Stimulated activated CD8-positive, alpha-beta memory T cell treated with anti-CD3 and anti-CD28 coated beads, Interleukin-7, amount 100 ng/mL, for 24 hours (primary cell): Measurements from ENCODE around the gene HS3ST4.

Experiments used
- DNase-seq: peaks from one replicate; pipeline ENCODE4 v3.0.0-alpha.2; 2020; ENCODE audit warnings: low read depth

Gene HS3ST4

DNA sequence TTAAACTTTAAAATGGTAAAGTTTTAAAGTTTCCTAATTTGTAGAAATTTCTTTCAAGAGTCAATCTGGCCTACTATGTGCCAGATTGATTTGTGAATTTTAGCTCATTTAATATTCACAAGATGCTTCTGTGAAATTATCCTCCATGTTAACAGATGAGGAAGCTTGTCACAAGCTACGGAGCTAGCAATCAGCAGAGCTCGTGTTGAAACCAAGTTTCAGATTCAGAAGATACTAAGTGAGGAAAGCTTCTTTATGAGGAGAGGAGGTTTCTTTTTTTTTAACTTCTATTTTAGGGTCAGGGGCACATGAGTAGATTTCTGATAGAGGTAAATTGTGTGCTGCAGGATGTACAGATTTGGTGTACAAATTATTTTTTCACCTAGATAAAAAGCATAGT lies 135.9 kb downstream of the HS3ST4 start:
- DNase-seq, result no peak

DNA sequence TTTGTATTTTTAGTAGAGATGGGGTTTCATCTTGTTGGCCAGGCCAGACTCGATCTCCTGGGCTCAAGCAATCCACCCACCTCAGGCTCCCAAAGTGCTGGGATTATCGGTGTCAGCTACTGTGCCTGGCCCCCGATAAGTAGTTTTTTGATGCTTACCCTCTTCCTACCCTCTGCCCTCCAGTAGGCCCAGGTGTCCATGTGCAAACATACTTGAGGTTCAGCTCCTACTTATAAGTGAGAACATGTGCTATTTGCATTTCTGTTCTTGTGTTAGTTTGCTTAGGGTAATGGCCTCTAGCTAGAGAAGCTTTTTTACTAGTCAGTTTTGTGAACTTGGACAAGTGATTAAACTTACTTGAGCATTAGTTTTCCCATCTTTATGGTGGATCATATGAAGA lies 136.8 kb downstream of the HS3ST4 start:
- no peak for DNase-seq

DNA sequence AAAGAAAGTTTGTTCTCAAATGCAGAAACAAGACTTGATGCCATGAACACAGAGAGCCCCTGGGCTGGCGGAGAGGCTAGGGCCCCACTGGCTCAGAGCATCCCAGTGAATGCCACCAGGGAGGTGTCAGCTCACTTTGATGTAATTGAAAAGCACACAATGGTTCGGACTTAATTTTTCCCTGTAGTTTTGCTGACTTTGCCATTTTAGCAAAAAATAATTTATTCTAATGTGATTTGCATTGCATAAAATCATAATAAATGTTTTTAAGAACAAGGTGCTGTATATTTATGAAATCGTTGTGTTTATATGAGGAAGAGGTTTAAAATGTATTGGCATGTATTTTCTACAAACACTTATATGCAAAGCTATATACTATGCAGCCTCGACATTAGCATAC lies 140.5 kb downstream of the HS3ST4 start:
- DNase-seq, result no peak

DNA sequence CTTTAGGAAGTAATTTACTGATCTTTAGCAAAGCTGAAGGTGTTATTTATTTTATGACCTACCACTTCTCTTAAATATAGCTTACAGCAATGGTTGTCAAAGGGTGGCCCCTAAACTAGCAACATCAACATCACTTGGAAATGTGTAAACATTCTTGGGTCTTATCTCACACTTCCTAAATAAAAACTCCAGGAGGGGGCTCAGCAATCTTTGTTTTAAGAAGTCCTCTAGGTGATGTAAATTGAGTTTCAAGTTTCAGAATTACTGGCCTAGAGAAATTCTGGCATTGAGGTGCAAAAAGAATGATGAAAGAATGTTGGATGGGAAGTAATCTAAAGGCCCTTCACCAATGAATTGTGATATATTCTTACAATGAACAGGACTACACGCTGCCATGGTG lies 142.3 kb downstream of the HS3ST4 start:
- DNase-seq, result no peak

DNA sequence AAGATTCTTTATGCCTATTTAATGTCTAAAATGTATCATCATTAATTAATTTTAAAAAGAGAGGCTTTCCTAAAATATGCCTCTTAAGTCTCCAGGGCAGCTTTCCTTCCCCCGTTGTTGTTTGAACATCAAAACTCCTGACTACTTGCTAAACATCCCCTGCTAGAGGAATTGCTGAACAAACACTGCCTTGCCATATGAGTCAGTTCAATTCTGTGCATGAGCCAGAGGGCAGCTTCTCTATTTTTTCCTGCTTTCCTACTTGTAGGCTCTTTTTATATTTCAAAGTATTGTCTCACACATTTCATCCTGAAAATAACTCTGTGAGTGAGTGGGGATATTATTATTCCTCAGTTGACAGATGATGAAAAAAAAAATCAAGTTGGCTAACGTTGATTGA lies 143.4 kb downstream of the HS3ST4 start:
- DNase-seq, result no peak

DNA sequence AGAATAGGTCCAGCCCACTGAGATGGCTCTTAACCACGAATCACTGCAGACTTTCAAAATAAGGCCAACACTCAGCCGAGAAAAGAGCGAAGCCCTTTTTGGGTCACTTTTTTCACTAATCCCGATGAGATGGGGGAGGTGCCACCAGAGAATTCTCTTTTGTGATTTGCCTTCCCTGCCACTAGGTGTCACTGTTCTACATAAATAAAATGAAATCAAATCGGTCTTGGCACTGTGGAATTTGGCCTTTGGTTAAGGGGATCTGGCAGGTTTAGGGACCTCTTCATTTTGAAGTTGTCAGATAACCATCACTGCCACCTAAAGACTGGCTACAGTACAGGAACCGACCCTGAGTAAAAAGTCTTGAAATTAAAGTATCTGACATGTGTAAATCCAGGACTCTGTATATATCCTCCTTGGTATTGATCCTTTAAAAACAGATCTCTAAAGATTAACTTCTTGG lies 147.0 kb downstream of the HS3ST4 start:
- no peak for DNase-seq

DNA sequence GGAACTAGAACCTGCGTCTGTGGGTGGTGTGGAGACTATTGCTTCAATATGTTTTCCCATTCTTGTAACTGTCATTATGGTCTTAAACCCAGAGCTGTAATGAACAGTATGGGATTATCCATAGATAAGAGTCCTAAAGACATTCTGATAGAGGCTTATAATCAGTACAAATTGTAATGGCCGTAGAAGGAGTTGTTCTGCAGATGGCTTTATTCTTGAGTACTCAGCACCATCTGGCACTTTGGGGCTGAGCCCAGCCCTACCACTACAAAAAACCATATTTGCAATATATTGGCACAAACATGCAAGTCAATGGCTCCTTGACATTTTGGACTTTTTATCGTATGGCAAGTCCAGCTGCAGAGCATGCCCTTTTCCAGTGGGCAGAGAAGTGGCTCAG lies 150.0 kb downstream of the HS3ST4 start:
- DNase-seq, result no peak

DNA sequence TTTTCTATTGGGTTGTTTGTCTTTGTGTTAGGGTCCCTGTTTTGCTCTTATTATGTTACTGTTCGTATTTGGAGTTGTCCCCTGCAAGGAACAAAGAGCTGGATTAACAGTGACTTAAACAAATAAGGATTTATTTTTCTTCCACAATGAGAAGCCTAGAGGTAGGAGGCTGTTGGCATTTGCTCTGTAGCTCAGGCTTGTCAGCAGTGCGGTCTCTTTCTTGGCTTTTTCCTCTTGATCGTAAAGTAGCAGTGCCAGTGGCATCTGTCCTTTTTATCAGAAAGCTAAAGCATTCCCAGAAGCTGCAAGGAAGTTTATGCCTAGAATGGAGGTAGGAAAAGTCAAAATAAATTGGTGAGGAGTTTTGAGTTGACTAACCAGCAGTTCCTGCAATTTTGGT lies 154.1 kb downstream of the HS3ST4 start:
- DNase-seq, result no peak

DNA sequence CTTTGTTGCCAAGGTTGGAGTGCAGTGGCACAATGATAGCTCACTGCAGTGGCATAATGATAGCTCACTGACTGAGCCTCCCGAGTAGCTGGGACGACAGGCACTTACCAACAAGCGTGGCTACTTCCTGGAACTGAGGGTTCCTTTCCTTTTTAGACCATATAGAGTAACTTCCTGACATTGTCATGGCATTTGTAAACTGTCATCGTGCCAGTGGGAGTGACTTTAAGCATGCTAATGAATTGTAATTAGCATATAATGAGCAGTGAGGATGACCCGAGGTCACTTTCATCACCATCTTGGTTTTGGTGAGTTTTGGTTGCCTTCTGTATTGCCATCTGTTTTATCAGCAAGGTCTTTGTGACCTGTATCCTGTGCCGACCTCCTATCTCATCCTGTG lies 162.4 kb downstream of the HS3ST4 start:
- no peak for DNase-seq

DNA sequence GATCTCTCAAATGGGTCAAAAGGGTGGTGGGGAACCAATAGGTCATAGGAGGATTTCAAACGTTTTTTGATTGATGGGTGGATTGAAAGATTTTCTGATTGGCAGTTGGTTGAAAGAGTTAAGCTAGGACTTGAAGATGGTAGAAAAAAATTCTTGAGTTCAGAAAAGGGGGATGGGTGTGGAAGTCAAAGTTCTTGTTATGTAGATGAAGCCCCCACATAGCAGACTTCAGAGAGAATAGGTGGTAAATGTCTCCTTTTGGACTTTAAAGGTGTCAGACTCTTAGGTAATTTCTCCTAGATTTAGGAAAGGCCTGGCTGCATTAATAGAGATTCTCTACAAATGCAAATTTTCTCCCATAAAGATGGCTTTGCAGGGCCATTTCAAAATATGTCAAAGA lies 163.3 kb downstream of the HS3ST4 start:
- DNase-seq, result no peak

DNA sequence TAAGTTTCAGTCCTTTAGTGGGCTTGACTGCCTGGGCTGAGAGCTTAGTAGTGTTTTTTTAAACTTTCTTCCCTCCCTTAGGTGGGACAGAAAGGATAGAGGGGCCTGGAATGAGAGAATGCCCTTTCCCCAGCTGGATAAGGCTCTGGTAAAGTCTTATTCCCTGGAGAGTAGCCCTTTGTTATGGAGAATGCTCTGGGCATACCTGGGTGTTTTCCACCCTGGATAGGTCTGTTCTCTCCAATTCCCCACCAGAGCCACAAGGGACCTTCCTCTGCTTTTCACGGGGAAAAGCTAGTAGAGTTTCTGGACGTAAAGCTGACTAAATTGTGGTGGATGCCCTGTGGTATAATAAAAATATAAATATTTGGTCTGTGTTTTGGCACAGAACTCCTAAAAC lies 164.1 kb downstream of the HS3ST4 start:
- no peak for DNase-seq

DNA sequence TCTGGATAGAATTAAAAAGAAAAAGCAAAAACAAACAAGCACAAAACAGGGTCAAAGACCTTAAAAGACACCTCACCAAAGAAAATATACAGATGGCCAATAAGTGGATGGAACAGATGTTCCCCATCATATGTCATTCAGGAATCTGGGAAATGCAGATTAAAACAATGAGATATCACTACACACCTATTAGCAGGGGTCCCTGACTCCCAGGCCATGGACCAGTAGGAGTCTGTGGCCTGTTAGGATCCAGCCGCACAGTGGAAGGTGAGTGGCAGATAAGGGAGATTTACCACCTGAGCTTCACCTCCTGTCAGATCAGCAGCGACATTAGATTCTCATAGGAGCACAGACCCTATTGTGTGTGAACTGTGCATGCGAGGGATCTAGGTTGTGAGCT lies 167.9 kb downstream of the HS3ST4 start:
- DNase-seq, result no peak

DNA sequence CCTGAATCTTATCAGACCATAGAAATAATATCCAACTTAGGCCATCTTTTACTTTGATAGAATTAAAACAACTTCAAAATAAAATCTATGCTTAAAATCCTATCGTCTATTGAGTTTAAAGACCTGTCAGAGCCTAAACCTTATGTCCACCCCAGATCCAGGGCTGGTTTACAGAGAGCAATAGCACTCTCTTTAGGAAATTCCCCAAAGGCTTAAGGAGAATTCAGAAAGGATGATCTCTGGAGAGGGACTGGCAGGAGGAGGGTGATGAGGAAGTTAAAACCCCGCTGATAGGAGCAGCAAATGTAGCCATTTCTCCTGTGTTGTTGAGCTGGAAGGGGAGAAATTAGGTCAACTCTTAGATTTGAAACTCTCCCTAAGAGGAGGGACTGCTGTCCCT lies 175.3 kb downstream of the HS3ST4 start:
- no peak for DNase-seq

DNA sequence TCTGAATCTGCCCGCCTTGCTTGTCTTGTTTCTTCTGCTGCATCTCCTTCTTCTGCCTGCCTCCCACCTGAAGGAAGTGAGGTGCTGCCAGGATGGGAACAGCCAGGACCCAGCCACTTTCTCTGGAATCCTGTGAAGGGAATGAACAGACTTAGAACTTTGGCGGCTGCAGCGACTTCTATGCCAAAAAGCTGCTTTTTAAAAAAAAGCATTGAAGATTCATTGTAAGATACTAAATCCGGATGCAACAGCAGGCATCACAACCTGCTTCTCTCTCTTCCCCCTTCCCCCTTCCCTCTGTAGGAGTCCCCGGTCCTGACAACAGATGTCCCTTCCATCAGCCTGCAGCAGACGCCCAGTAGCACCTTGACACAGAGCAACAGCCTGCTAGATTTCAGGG lies 176.3 kb downstream of the HS3ST4 start:
- no peak for DNase-seq

DNA sequence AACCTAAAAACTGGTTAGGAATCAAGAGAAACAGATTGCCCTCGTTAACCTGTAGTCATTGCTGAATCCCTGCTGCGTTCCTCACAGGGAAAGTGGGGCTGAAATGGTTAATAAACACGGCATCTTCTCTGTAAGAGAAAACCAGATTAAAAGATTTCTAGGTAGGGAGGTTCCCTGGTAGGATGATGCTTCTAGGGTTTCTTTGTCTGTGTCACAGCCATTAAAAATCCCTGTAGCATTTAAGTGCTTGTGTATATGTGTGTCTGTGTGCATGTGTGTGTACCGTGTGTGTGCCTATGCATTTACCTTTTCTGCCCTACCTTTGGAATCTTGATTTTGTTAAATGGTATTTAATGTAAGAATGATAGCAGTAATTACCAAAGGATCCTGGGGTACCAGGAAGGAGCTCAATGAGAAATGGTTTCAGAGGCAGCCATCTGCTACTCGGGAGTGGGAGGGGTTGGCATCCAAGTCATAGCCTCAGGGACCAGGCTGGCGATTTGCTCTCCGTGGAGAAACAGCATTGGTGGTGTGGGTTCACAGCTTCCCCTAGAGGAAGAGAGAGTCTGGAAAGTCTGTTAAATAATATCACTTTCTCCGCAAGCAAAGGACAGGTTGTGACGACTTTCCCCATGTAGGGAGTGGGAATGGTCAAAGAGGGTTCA lies 177.1 kb downstream of the HS3ST4 start:
- no peak for DNase-seq

DNA sequence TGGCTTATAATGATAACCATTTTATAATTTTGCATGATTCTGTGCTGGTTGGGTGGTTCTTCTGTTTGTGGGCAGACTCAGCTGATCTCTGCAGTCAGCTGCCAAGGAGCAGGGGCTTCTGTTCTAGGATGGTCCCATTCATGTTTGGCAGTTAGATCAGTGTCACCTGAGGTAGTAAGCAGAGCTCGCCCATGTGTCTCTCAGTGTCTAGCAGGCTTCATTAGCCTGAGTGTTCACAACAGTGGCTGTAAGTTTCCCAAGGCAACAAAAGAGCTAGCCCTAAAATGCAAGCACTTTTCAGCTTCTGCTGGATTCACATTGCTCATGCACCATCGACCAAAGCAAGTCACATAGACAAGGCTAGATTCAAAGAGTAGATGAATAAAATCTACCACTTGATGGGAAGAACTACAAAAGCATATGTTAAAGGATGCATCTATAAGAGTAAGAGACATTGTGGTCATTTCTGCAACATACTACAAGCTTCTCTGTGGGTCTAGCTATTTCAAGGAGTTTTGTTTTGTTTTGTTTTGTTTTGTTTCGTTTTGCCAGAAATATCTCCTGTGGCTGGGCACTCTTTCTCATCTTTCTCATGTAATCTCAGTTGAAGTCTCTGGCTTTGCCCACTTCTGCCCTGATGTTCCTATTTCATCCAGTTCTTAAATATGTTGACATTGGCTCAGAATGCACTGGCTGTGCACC lies 180.8 kb downstream of the HS3ST4 start:
- DNase-seq, result no peak

DNA sequence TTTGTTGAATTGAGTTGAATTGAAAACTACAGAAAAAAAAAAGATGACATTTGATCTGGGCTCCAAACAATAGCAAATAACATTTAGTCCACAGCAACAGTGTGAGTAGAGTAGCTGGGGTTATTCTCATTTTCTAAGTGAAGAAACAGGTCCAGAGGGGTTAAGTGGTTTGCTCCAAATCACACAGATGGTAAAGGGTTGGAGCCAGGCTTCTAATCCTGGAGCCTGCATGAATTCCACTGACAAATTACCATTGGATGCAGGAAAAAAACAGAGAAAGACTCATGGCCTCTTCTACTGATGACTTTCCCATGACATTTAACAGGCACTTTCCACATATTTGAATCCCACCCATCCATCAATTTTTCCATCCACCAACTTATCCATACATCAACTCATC lies 182.4 kb downstream of the HS3ST4 start:
- DNase-seq, result no peak

DNA sequence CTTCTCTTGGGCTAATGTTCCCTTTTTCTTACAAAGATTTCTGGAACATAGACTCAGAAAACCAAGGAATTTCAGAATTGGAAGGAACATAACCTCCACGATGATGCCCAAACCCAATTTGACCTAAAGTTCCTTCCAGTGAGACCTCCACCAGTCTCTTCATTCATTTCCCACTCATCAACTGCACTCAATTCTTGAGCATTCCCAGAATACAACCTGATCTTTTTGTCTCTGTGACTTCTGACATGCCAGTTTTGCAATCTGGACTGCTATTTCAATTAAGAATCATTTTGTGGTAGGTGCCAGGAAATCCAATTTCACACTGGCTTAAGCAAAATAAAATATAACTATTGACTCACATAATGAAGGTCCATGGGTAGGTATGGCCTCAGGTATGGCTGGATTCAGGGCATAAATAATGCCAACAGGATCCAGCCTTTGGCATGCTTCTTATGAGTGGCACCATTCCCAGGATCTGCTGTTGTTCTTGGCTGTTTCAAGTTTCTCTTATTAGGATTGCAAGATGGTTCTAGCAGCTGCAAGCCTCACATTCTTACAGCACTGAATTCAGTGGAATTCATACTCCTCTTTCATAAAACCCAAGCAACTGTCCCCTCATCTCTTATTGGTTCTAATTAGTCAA lies 184.3 kb downstream of the HS3ST4 start:
- DNase-seq, result no peak

DNA sequence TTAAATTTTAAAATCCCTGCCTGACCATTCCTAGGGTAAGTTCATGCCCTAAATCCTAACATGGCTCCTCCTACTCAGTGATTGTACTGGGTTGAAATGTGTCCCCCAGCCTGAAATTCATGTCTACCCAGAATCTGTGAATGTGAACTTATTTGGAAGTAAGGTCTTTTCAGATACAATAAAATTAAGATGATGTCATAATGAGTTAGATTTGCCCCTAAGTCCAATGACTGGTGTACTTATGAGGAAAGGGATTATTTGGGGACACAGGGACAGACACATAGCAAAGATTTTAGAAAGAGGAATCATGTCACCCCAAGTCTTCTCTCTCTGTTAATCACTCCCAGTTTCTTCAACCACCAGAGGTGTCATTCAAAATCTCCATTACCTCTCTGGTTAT lies 185.3 kb downstream of the HS3ST4 start:
- DNase-seq, result no peak

DNA sequence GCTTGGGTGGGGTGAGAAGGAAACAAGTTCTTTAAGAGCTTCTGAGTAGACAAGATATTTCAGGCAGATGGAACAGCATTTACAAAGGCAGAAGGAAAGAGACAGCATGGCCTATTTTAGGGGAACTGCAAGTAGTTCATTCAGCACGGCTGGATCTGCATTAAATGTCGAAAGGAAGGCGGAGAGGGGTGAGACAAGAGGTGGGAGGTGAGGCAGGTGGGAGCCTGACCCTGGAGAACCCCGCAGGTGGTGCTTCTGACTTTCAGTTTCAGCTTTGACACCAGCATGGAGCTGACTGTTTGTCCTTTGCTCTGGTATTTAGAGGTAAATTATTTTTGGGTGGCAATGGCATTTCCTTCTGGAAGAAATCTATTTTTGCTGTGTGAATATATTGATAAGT lies 194.8 kb downstream of the HS3ST4 start:
- DNase-seq, result no peak

DNA sequence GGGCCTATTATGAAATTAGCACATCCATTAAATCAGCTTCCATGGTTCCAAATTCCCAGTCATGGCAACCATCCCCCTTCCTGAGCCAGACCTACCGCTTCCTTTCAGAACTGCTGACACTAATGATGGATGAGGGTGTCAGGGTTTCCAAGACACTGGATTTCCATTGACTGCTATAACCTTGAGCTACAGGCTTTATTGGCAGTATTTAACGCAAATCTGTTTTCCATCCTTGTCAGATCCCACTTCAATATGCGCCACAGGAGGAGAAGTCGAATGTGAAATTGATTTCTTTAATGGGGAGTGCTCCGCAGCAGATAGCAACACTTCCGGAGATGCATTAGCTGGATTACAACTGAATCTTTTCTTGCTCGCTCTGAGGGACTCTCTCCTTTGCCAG lies 197.1 kb downstream of the HS3ST4 start:
- DNase-seq, result no peak

DNA sequence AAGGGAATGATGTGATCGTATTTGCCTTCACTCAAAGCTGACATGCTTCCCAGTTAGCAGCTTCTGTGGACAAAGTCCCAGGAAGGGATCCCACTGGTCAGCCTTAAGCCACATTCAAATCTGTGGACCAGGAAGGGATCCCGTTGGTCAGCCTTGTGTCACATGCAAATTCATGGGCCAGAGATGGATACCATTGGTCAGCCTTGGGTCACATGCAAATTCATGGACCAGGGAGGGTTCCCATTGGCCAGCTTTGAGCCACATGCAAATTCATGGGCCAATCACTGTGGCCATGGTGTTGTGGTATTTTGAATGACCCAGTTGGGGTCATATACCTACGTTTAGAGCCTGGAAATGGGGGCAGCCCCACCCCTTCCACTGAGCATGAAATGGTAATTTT lies 201.6 kb downstream of the HS3ST4 start:
- no peak for DNase-seq

DNA sequence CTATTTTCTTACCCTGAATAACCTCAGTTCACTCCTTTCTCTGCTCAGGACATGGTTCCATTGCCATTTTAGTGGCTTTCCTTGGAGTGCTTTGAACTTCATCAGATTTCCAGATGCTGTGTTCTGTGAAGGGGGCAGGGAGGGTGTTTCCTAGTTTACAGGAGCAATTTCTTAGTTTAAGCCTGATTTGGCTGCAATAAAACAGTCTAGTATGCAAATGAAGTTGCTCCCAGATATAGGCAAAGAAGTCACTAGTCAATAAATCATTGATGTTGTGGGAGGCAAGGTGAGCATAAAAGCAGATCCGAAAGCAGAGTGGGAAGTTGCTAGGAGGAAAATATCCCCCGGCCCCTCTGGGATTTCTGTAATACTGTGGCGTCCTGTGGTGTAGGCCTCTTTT lies 202.3 kb downstream of the HS3ST4 start:
- no peak for DNase-seq

DNA sequence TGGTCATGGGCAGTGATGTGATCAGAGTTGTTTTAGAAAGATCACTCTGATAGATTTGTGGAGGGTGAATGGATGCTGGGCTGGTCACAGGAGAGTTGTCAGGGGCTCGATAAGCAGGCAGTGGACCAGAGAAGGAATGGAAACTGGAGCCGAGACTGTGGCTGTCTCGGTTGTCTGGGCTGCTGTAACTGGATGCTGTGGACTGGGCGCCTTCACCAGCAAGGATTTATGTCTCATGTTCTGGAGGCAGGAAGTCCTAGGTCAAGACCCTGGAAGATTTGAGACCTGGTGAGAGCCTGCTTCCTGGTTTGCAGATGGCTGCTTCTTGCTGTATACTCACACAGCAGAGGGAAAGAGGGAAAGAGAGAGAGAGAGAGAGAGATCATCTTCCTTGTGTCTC lies 203.6 kb downstream of the HS3ST4 start:
- DNase-seq, result no peak
